Measurements from ENCODE around the gene KIF1B.

GRCh38 chr1:10430216-10431069, 220.1 kb downstream of the KIF1B start, which contains the start of gene CENPS:
- TF ChIP-seq EP300 (IDR thresholded peaks at IDR 0.05; ENCODE audit: borderline replicate concordance in 1 of 2, low read depth in 1 of 2, low read length in 1 of 2), result no peak
- peak; percentile 77 for TF ChIP-seq CTCF (IDR thresholded peaks at IDR 0.05)
- no peak; the same call in 1 of the 2 replicates for TF ChIP-seq RCOR1 (IDR thresholded peaks at IDR 0.05; ENCODE audit: low read length)
- TF ChIP-seq SIN3A (IDR thresholded peaks at IDR 0.05; ENCODE audit: borderline replicate concordance, low read depth, low read length), result peak; percentile 97; the same call in 1 of the 2 replicates
- TF ChIP-seq EZH2phosphoT487 (IDR thresholded peaks at IDR 0.05; ENCODE audit: borderline replicate concordance, low read depth), result no peak
- TF ChIP-seq RXRA (IDR thresholded peaks at IDR 0.05; ENCODE audit: borderline replicate concordance, low read depth), result no peak
- peak; percentile 63 for TF ChIP-seq RAD21 (IDR thresholded peaks at IDR 0.05; ENCODE audit: low read length)
- TF ChIP-seq IRF3 (IDR thresholded peaks at IDR 0.05; ENCODE audit: low read depth, low read length), result no peak
- TF ChIP-seq TCF12 (IDR thresholded peaks at IDR 0.05), result no peak
- peak; percentile 42 for TF ChIP-seq GATA2 (CRISPR knock-in tag; IDR thresholded peaks at IDR 0.05)

Data from SK-N-SH (cell line).